CD4-positive, alpha-beta T cell treated with Interleukin-4 for 1 hour (primary cell): ENCODE data around the gene TAGLN.

Experiments
- DNase-seq, 2 donors: peaks; one replicate each; pipeline ENCODE4 v3.0.0-alpha.2; 2020 to 2022

The TAGLN gene

DNA sequence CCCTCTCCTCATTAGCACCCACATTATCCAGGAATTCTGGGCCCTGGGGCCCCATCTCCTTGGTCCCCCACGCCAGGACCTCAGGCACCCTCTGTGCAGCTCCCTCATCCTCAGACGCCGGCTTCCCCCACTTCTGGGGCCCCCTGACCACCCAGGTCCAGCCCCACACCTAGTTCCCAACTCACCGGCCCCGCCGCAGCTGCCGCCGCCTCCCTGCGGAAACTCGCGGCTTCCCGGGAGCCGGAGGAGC, 32.6 kb downstream of the TAGLN start, which contains the start of gene PCSK7:
Gene PCSK7, minus strand, starts transcription at position 232 of the 250 bp plus-strand sequence. CDS start 2,229 bp downstream, outside the sequence.
- DNase-seq, result no peak

- DNase-seq, result peak; percentile 81 to 82
Observed at GRCh38 chr11:117232092-117232878, 33.1 kb downstream of the TAGLN start, which contains the start of gene RNF214. TSS of gene RNF214 (plus strand) at chr11:117232671. CDS start at chr11:117234273, 1,602 bp downstream.

- no peak for DNase-seq
Observed at GRCh38 chr11:117232911-117233409, 33.8 kb downstream of the TAGLN start.

DNA sequence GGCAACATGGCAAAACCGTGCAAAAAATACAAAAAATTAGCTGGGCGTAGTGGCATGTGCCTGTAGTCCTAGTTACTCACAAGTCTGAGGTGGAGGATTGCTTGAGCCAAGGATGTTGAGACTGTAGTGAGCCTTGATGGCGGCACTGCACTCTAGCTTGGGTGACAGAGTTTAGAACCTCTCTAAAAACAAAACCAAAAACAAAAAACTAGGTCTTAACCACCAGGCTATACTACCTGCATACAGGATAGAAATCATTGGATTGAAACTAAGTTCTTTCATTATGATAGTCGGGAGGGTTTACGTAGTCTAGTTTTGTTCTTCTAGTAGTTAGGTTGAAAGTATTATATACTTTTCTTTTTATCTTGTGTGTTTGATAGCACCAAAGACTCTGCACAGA, 39.1 kb downstream of the TAGLN start:
- DNase-seq, result no peak

DNA sequence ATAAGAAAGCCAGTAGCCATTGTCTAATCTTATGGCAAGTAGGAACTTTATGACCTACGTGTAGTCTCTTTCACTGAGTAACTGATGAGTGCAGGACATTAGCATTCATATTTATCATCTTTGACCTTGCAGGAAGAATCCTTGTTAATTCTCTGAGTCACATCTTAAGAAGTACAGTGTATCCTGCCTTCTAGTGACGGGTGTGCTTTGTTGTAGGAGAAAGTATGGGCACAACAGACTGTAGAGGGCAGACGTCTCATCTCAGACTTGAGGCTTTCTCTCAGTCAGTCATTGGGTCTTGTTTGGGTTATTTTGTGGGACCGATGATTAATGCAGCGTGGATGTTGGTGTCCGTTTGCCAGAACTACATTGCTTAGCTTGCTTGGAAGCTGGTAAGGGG, 40.1 kb downstream of the TAGLN start:
- DNase-seq, result no peak

- no peak for DNase-seq
Observed at GRCh38 chr11:117248341-117248740, 49.2 kb downstream of the TAGLN start.

GRCh38 chr11:117249571-117249970, 50.4 kb downstream of the TAGLN start:
- DNase-seq, result no peak

GRCh38 chr11:117251506-117251905, 52.3 kb downstream of the TAGLN start:
- no peak for DNase-seq

DNA sequence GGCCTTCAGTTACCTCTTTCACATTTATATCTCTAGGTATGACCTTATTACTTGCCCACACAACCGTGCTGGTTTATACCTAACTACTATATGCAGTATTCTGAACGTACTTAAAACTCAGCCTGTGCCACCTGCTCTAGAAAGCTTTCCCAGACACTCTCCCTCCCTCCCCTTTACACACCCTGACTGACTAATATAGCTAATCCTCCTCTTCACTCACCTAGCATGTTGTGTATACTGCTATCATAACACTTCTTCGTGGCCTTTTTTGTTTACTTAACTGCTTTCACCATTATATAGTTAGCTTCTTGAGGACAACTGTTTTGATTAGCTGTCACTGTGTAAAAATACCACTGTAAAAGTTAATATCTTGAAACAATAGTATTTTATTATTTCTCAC, 56.8 kb downstream of the TAGLN start:
- no peak for DNase-seq

GRCh38 chr11:117256573-117256972, 57.4 kb downstream of the TAGLN start:
- no peak for DNase-seq
